ENCODE results near the gene ABCA4. TPM values are rescaled to one million over a fixed set of nuclear protein-coding genes. Genes with fewer than 3 reads are reported as not detected.

The ABCA4 gene
- total RNA-seq, 1 experiment from 2014 or later, result 0.22 TPM

GRCh38 chr1:94050254-94050653, 70.7 kb downstream of the ABCA4 start:
- intact Hi-C loops (cut with micrococcal nuclease), result no loop called here
- Histone ChIP-seq H3K4me1 (ENCODE audit: control insufficient read depth in 1 of 2, insufficient read depth in 2 of 2, low read length in 2 of 2) (peaks cover 8 to 12% of the 10 kb centered on the region in 2 experiments), H3K27me3 (ENCODE audit: insufficient read depth, low read length) (no peaks in the 10 kb centered on the region), H3K9me3 (ENCODE audit: control insufficient read depth in 1 of 2, insufficient read depth in 1 of 2, low read depth in 1 of 2, low read length in 2 of 2) (no peaks in the 10 kb centered on the region), H3K9ac (ENCODE audit: low read length) (no peak overlapping the region), H4K20me1 (ENCODE audit: insufficient read depth) (no peaks in the 10 kb centered on the region), H3K4me2 (ENCODE audit: low read length) (no peak overlapping the region), H3K36me3 (ENCODE audit: control insufficient read depth in 1 of 2, insufficient read depth in 2 of 2, low read length in 2 of 2) (no peaks in the 10 kb centered on the region), H3K4me3 (replicated peaks in 1 of 2; ENCODE audit: low read depth in 1 of 2, low read length in 2 of 2) (no peak overlapping the region), H2AFZ (ENCODE audit: low read depth, low read length, poor library complexity, severe bottlenecking) (no peak overlapping the region), H3K9me2 (ENCODE audit: insufficient read depth) (no peaks in the 10 kb centered on the region), H3K79me2 (ENCODE audit: insufficient read depth, low read length) (no peaks in the 10 kb centered on the region), H3K27ac (ENCODE audit: low read depth, low read length) (no peak overlapping the region)
- DNase-seq (ENCODE audit: low read depth, low spot score), result no peak
- POLR2A ChIA-PET, result no interaction called here
- RAD21 ChIA-PET (ENCODE audit: low non-redundant PET in 1 of 2, low total read pairs in 2 of 2, uncharacterized antibody in 2 of 2, unreplicated experiment in 2 of 2), result no interaction called here
- TF ChIP-seq ELF1 (IDR thresholded peaks at IDR 0.05; ENCODE audit: borderline replicate concordance, low read depth), result no peak
- TF ChIP-seq CEBPB (IDR thresholded peaks at IDR 0.05; ENCODE audit: low read depth), result no peak
- TF ChIP-seq, protein P1, sequence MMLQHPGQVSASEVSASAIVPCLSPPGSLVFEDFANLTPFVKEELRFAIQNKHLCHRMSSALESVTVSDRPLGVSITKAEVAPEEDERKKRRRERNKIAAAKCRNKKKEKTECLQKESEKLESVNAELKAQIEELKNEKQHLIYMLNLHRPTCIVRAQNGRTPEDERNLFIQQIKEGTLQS (IDR thresholded peaks at IDR 0.05), result no peak
- TF ChIP-seq TCF7L2 (IDR thresholded peaks at IDR 0.05; ENCODE audit: borderline replicate concordance, extremely low read depth, insufficient read depth, insufficient read length), result no peak
- TF ChIP-seq ZNF274 (IDR thresholded peaks at IDR 0.05; ENCODE audit: low read depth, low read length), result no peak
- TF ChIP-seq, protein P2, sequence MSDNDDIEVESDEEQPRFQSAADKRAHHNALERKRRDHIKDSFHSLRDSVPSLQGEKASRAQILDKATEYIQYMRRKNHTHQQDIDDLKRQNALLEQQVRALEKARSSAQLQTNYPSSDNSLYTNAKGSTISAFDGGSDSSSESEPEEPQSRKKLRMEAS (IDR thresholded peaks at IDR 0.05), result no peak
- no peak for TF ChIP-seq POLR2AphosphoS5 (IDR thresholded peaks at IDR 0.05; ENCODE audit: low read depth, low read length)
- no peak for TF ChIP-seq JUND (IDR thresholded peaks at IDR 0.05)
- TF ChIP-seq SRF (IDR thresholded peaks at IDR 0.05; ENCODE audit: low read depth), result no peak
- TF ChIP-seq FOSL1 (IDR thresholded peaks at IDR 0.05; ENCODE audit: low read depth), result no peak
- no peak for TF ChIP-seq EGR1 (IDR thresholded peaks at IDR 0.05; ENCODE audit: low read depth)
- TF ChIP-seq, protein P3, sequence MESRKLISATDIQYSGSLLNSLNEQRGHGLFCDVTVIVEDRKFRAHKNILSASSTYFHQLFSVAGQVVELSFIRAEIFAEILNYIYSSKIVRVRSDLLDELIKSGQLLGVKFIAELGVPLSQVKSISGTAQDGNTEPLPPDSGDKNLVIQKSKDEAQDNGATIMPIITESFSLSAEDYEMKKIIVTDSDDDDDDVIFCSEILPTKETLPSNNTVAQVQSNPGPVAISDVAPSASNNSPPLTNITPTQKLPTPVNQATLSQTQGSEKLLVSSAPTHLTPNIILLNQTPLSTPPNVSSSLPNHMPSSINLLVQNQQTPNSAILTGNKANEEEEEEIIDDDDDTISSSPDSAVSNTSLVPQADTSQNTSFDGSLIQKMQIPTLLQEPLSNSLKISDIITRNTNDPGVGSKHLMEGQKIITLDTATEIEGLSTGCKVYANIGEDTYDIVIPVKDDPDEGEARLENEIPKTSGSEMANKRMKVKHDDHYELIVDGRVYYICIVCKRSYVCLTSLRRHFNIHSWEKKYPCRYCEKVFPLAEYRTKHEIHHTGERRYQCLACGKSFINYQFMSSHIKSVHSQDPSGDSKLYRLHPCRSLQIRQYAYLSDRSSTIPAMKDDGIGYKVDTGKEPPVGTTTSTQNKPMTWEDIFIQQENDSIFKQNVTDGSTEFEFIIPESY (IDR thresholded peaks at IDR 0.05; ENCODE audit: extremely low read depth, insufficient replicate concordance, low read length), result no peak
- TF ChIP-seq, protein P4, sequence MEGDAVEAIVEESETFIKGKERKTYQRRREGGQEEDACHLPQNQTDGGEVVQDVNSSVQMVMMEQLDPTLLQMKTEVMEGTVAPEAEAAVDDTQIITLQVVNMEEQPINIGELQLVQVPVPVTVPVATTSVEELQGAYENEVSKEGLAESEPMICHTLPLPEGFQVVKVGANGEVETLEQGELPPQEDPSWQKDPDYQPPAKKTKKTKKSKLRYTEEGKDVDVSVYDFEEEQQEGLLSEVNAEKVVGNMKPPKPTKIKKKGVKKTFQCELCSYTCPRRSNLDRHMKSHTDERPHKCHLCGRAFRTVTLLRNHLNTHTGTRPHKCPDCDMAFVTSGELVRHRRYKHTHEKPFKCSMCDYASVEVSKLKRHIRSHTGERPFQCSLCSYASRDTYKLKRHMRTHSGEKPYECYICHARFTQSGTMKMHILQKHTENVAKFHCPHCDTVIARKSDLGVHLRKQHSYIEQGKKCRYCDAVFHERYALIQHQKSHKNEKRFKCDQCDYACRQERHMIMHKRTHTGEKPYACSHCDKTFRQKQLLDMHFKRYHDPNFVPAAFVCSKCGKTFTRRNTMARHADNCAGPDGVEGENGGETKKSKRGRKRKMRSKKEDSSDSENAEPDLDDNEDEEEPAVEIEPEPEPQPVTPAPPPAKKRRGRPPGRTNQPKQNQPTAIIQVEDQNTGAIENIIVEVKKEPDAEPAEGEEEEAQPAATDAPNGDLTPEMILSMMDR (IDR thresholded peaks at IDR 0.05 in 2 of 3, conservative IDR thresholded peaks at IDR 0.05 in 1 of 3; ENCODE audit: borderline replicate concordance in 1 of 3, insufficient read depth in 1 of 3, low read depth in 2 of 3, low read length in 2 of 3), result no peak
- TF ChIP-seq CBX3 (IDR thresholded peaks at IDR 0.05; ENCODE audit: low read depth), result no peak
- TF ChIP-seq ZFX (IDR thresholded peaks at IDR 0.05), result no peak
- no peak for TF ChIP-seq YY1 (IDR thresholded peaks at IDR 0.05; ENCODE audit: extremely low read depth, insufficient replicate concordance, low read depth, low read length)
- TF ChIP-seq SIN3A (IDR thresholded peaks at IDR 0.05; ENCODE audit: low read depth), result no peak
- no peak for TF ChIP-seq RAD21 (IDR thresholded peaks at IDR 0.05; ENCODE audit: low read depth)
- ATAC-seq, result no peak
- no TSS peak for BruUV-seq (replicated peaks)
- CTCF ChIA-PET, result interaction anchor here (1.5 to 21.2 kb wide), 4 partner anchors 11 to 285 kb away, joined by 5 to 338 read pairs (median 10); no protein-coding TSS in a partner anchor
